SK-N-SH (cell line): Measurements from ENCODE around the gene PRDX5. TPM values are rescaled to one million over a fixed set of nuclear protein-coding genes. Genes with fewer than 3 reads are reported as not detected.
A peak's percentile ranks its signal among the peaks of the same experiment; 100 is the strongest.

Source experiments
- CTCF ChIA-PET: fragments of 300-600, 350-600 bp; formaldehyde crosslinking; extraction: SDS; loops from one replicate; lab custom pipeline; 2021; lab: Yijun Ruan, JAX
- POLR2A ChIA-PET: fragments of 350-600 bp; sonication (Branson Sonifier 250); formaldehyde crosslinking; extraction: SDS; loops from one replicate; lab custom pipeline; 2020; ENCODE audit warnings: antibody characterized with exemption, inconsistent platforms; lab: Yijun Ruan, JAX
- DNase-seq: peaks from one replicate; pipeline ENCODE4 v3.0.0; 2012
- H2AFZ ChIP-seq: fragments of 200-600 bp; sonication (generic); 2 replicates; pipeline ENCODE4 v1.8.1; 2016; ENCODE audit warnings: antibody characterized with exemption, mild to moderate bottlenecking, low read depth
- H3F3A ChIP-seq: fragments of 200-600 bp; sonication (generic); replicated peaks from 2 replicates; pipeline ENCODE3; 2016; ENCODE audit warnings: antibody characterized with exemption, mild to moderate bottlenecking; ENCODE audit not compliant: insufficient read depth
- H3K27ac ChIP-seq, 2 experiments: fragments of 200-500 bp in 1 of 2; fragments of 200-600 bp in 1 of 2; sonication (Bioruptor generic) in 1 of 2; sonication (generic), shearing (Covaris generic) in 1 of 2; 2 replicates each; pipeline versions ENCODE4 v1.5.1 to v1.6.1; 2014 to 2016; ENCODE audit warnings: low read depth in 2 of 2, inconsistent platforms in 1 of 2, low read length in 1 of 2, mild to moderate bottlenecking in 1 of 2, mixed read lengths in 1 of 2
- H3K27me3 ChIP-seq: fragments of 200-600 bp; sonication (generic), shearing (Covaris generic); 2 replicates; pipeline ENCODE4 v1.6.1; 2016; ENCODE audit warnings: mixed run types; ENCODE audit not compliant: insufficient read depth
- H3K36me3 ChIP-seq, 2 experiments: fragments of 200-500 bp in 1 of 2; fragments of 200-600 bp in 1 of 2; sonication (Bioruptor generic) in 1 of 2; sonication (generic) in 1 of 2; replicated peaks in 1 of 2; 2 replicates each; pipeline versions ENCODE3 to v1.5.1; 2014 to 2016; ENCODE audit warnings: low read length in 1 of 2, mild to moderate bottlenecking in 1 of 2; ENCODE audit not compliant: insufficient read depth in 2 of 2, control insufficient read depth in 1 of 2
- H3K4me1 ChIP-seq, 2 experiments: fragments of 200-500 bp in 1 of 2; fragments of 200-600 bp in 1 of 2; sonication (Bioruptor generic) in 1 of 2; sonication (generic), shearing (Covaris generic) in 1 of 2; 2 replicates each; pipeline versions ENCODE4 v1.5.1 to v1.6.1; 2014 to 2016; ENCODE audit warnings: low read depth in 1 of 2, low read length in 1 of 2, mixed run types in 1 of 2; ENCODE audit not compliant: insufficient read depth in 2 of 2, control insufficient read depth in 1 of 2
- H3K4me2 ChIP-seq: fragments of 200-600 bp; sonication (generic), shearing (Covaris generic); 2 replicates; pipeline ENCODE4 v1.6.1; 2017; ENCODE audit warnings: mixed run types
- H3K4me3 ChIP-seq, 2 experiments: fragments of 200-500 bp in 1 of 2; fragments of 200-600 bp in 1 of 2; sonication (Bioruptor generic) in 1 of 2; sonication (generic), shearing (Covaris generic) in 1 of 2; 2 replicates each; pipeline versions ENCODE4 v1.5.1 to v1.8.1; 2014 to 2016; ENCODE audit warnings: low read depth in 2 of 2, inconsistent platforms in 1 of 2, low read length in 1 of 2, mild to moderate bottlenecking in 1 of 2, mixed read lengths in 1 of 2, moderate library complexity in 1 of 2
- H3K79me2 ChIP-seq: fragments of 200-600 bp; sonication (generic); 2 replicates; pipeline ENCODE4 v1.8.1; 2017; ENCODE audit warnings: mild to moderate bottlenecking; ENCODE audit not compliant: insufficient read depth
- H3K9ac ChIP-seq: fragments of 200-600 bp; sonication (generic); 2 replicates; pipeline ENCODE4 v1.6.1; 2017; ENCODE audit warnings: mixed run types
- H3K9me2 ChIP-seq: fragments of 200-600 bp; sonication (generic); 2 replicates; pipeline ENCODE4 v1.6.1; 2017; ENCODE audit warnings: mixed run types
- H3K9me3 ChIP-seq: fragments of 200-600 bp; sonication (generic); 2 replicates; pipeline ENCODE4 v1.6.1; 2017; ENCODE audit warnings: mixed run types, mild to moderate bottlenecking, moderate library complexity
- H4K20me1 ChIP-seq: fragments of 200-600 bp; sonication (generic); 2 replicates; pipeline ENCODE4 v1.6.1; 2017; ENCODE audit warnings: mild to moderate bottlenecking, mixed run types; ENCODE audit not compliant: insufficient read depth
- ELF1 ChIP-seq: IDR thresholded peaks from 2 replicates; pipeline ENCODE4 v1.4.0; 2012
- EP300 ChIP-seq, 2 experiments: IDR thresholded peaks; 2 replicates each; pipeline versions ENCODE4 v1.4.0 to v1.6.1; 2012; ENCODE audit warnings: borderline replicate concordance in 1 of 2, low read depth in 1 of 2, low read length in 1 of 2
- EZH2phosphoT487 ChIP-seq: fragments of 200-600 bp; sonication (generic); IDR thresholded peaks from 2 replicates; pipeline ENCODE4 v1.6.1; 2017; ENCODE audit warnings: low read depth, mixed run types, mild to moderate bottlenecking, antibody characterized with exemption, moderate library complexity, borderline replicate concordance
- FOSL2 ChIP-seq: IDR thresholded peaks from 2 replicates; pipeline ENCODE4 v1.4.0; 2012; ENCODE audit warnings: low read depth, mild to moderate bottlenecking, moderate library complexity, borderline replicate concordance
- FOXJ3 ChIP-seq: sonication (generic); formaldehyde crosslinking; IDR thresholded peaks from 2 replicates; pipeline ENCODE4 v1.5.1; 2020; ENCODE audit warnings: mild to moderate bottlenecking, missing genetic modification reagents
- GATA2 ChIP-seq: sonication (generic); formaldehyde crosslinking; IDR thresholded peaks from 2 replicates; pipeline ENCODE4 v1.5.0; 2020; ENCODE audit warnings: mild to moderate bottlenecking, missing genetic modification reagents
- JUND ChIP-seq: IDR thresholded peaks from 2 replicates; pipeline ENCODE4 v1.4.0; 2012
- MAX ChIP-seq: IDR thresholded peaks from 2 replicates; pipeline ENCODE4 v1.4.0; 2012; ENCODE audit warnings: low read depth
- MEF2A ChIP-seq: IDR thresholded peaks from 2 replicates; pipeline ENCODE4 v1.4.0; 2012; ENCODE audit warnings: low read depth, borderline replicate concordance
- MXI1 ChIP-seq: IDR thresholded peaks from 2 replicates; pipeline ENCODE4 v1.6.1; 2012; ENCODE audit warnings: mild to moderate bottlenecking, low read depth, low read length, improper control_type of control experiment
- NRF1 ChIP-seq: IDR thresholded peaks from 2 replicates; pipeline ENCODE4 v1.6.1; 2012; ENCODE audit warnings: low read depth, mild to moderate bottlenecking, low read length
- RFX5 ChIP-seq: IDR thresholded peaks from 2 replicates; pipeline ENCODE4 v1.6.1; 2012; ENCODE audit warnings: mild to moderate bottlenecking, improper control_type of control experiment, low read length
- RXRA ChIP-seq: IDR thresholded peaks from 2 replicates; pipeline ENCODE4 v1.4.0; 2012; ENCODE audit warnings: low read depth, mild to moderate bottlenecking, borderline replicate concordance
- SIN3A ChIP-seq: IDR thresholded peaks from 2 replicates; pipeline ENCODE4 v1.6.1; 2012; ENCODE audit warnings: low read depth, mild to moderate bottlenecking, low read length, moderate library complexity, borderline replicate concordance
- SMC3 ChIP-seq: IDR thresholded peaks from 2 replicates; pipeline ENCODE4 v1.6.1; 2012; ENCODE audit warnings: low read depth, low read length, improper control_type of control experiment
- TAF1 ChIP-seq: IDR thresholded peaks from 2 replicates; pipeline ENCODE4 v1.6.1; 2012; ENCODE audit warnings: low read depth, mild to moderate bottlenecking, low read length, moderate library complexity, borderline replicate concordance
- USF1 ChIP-seq: IDR thresholded peaks from 2 replicates; pipeline ENCODE4 v1.4.0; 2012; ENCODE audit warnings: low read depth, borderline replicate concordance
- USF2 ChIP-seq: fragments of 150-350 bp; IDR thresholded peaks from 2 replicates; pipeline ENCODE4 v1.6.1; 2017; ENCODE audit warnings: antibody characterized with exemption, low read length, low read depth, borderline replicate concordance
- YY1 ChIP-seq: IDR thresholded peaks from 2 replicates; pipeline ENCODE4 v1.4.0; 2012; ENCODE audit warnings: low read depth, mild to moderate bottlenecking
- WGBS: methylation state at CpG from one replicate; pipeline ENCODE4 v1.1.6; 2017; ENCODE audit warnings: low lambda C conversion rate; 5-methylcytosine and 5-hydroxymethylcytosine counted together
- polyA plus RNA-seq, 3 experiments: library from polyadenylated mRNA; depleted of rRNA; stranded (reverse); fragments of >200 nt; gene quantifications; 2 replicates each; pipeline ENCODE4 v1.2.3, GENCODE V29; 2012
- TF ChIP-seq, protein P1 (sequence below): IDR thresholded peaks from 2 replicates; pipeline ENCODE4; 2012
- TF ChIP-seq, protein P2 (sequence below): fragments of 200-600 bp; sonication (generic); IDR thresholded peaks from 2 replicates; pipeline ENCODE4 v1.6.1; 2017; ENCODE audit warnings: antibody characterized with exemption, mild to moderate bottlenecking, moderate library complexity

PRDX5 gene
- polyA plus RNA-seq, 1 of the 3 experiments (the other 2 are of a cell fraction): 1,000 TPM

GRCh38 chr11:64334764-64335735, 17.1 kb downstream of the PRDX5 start (continued):
- TF ChIP-seq MAX: peak; percentile 51
- TF ChIP-seq, protein P1, sequence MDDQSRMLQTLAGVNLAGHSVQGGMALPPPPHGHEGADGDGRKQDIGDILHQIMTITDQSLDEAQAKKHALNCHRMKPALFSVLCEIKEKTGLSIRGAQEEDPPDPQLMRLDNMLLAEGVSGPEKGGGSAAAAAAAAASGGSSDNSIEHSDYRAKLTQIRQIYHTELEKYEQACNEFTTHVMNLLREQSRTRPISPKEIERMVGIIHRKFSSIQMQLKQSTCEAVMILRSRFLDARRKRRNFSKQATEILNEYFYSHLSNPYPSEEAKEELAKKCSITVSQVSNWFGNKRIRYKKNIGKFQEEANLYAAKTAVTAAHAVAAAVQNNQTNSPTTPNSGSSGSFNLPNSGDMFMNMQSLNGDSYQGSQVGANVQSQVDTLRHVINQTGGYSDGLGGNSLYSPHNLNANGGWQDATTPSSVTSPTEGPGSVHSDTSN: peak; percentile 95
- TF ChIP-seq FOSL2: peak; percentile 91
- peak; percentile 41; the same call in 1 of the 2 replicates for TF ChIP-seq USF1

DNA sequence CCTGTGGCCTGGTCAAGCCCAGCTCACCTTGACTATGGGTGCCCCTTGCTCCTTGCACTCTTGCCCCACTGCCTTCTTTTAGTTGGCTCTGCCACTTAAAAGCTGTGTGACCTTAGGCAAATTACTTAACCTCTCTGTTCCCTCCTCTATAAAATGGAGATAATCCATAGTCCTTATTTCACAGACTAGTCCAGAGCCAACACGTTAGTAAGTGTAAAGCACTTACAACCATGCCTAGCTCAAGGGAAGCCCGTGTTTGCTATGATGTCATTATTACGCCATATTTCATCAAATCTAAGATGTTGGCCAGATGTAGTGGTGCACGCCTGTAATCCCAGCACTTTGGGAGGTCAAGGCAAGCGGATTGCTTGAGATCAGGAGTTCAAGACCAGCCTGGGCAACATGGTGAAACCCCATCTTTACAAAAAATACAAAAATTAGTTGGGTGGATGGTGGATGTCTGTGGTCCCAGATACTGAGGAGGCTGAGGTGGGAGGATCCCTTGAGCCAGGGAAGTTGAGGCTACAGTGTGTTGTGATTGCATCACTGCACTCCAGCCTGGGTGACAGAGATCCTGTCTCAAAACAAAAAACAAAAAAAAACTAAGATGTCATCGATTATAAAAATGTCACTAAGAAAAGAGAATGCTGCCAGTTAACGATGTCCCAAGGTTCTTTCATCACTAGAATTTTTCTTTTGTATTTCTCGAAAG, 19.8 kb downstream of the PRDX5 start:
- TF ChIP-seq ELF1: no peak
- no peak for TF ChIP-seq SMC3
- no peak for TF ChIP-seq EZH2phosphoT487
- no peak for TF ChIP-seq JUND
- TF ChIP-seq USF1: no peak
- TF ChIP-seq GATA2 (CRISPR knock-in tag): no peak
- TF ChIP-seq MXI1: no peak
- no peak for TF ChIP-seq USF2
- no peak for TF ChIP-seq SIN3A
- no peak for TF ChIP-seq FOXJ3
- TF ChIP-seq, protein P2, sequence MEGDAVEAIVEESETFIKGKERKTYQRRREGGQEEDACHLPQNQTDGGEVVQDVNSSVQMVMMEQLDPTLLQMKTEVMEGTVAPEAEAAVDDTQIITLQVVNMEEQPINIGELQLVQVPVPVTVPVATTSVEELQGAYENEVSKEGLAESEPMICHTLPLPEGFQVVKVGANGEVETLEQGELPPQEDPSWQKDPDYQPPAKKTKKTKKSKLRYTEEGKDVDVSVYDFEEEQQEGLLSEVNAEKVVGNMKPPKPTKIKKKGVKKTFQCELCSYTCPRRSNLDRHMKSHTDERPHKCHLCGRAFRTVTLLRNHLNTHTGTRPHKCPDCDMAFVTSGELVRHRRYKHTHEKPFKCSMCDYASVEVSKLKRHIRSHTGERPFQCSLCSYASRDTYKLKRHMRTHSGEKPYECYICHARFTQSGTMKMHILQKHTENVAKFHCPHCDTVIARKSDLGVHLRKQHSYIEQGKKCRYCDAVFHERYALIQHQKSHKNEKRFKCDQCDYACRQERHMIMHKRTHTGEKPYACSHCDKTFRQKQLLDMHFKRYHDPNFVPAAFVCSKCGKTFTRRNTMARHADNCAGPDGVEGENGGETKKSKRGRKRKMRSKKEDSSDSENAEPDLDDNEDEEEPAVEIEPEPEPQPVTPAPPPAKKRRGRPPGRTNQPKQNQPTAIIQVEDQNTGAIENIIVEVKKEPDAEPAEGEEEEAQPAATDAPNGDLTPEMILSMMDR: no peak
- no peak for TF ChIP-seq FOSL2
- TF ChIP-seq RXRA: no peak
- no peak for TF ChIP-seq NRF1
- TF ChIP-seq EP300 (IDR thresholded peaks at IDR 0.05; ENCODE audit: borderline replicate concordance in 1 of 2, low read depth in 1 of 2, low read length in 1 of 2): no peak
- TF ChIP-seq RFX5: no peak
- no peak for TF ChIP-seq TAF1
- TF ChIP-seq MEF2A: no peak
- no peak for TF ChIP-seq YY1
- peaks cover 5% of the 10 kb centered on the region for H3F3A ChIP-seq
- H3K9me2 ChIP-seq: no peaks in the 10 kb centered on the region
- no peaks in the 10 kb centered on the region for H4K20me1 ChIP-seq
- WGBS: 58% methylated on average over 8 of the region's 8 CpGs
- no peak overlapping the region for H3K4me3 ChIP-seq
- H3K36me3 ChIP-seq: no peaks in the 10 kb centered on the region
- no peak overlapping the region for H2AFZ ChIP-seq
- DNase-seq: no peak
- ChIA-PET POLR2A (no interaction called here), CTCF (interaction anchor here (0.7 to 1.4 kb wide), 3 partner anchors 15 to 34 kb away, joined by 3 read pairs; no protein-coding TSS in a partner anchor)
- H3K4me2 ChIP-seq: no peak overlapping the region
- H3K9me3 ChIP-seq: no peaks in the 10 kb centered on the region
- H3K9ac ChIP-seq: no peak overlapping the region
- peaks cover 0 to 4% of the 10 kb centered on the region in 2 experiments; a peak in 1 of 4 replicates for H3K4me1 ChIP-seq
- no peaks in the 10 kb centered on the region for H3K79me2 ChIP-seq
- H3K27me3 ChIP-seq: no peaks in the 10 kb centered on the region
- no peak overlapping the region for H3K27ac ChIP-seq
